GM19351 (cell line): ENCODE results near the gene NPTN.
"Not testable (repeated sequence)": the region's sequence is repeated elsewhere in the genome, so short reads cannot be mapped to it uniquely, and the experiment has no call there.

Source experiments
- ATAC-seq: cut with Tn5 transposase; IDR thresholded peaks from one replicate; pipeline ENCODE4 v1.9.1; 2021; ENCODE audit warnings: mild to moderate bottlenecking, moderate library complexity; ENCODE audit not compliant: unreplicated experiment

The NPTN gene

DNA sequence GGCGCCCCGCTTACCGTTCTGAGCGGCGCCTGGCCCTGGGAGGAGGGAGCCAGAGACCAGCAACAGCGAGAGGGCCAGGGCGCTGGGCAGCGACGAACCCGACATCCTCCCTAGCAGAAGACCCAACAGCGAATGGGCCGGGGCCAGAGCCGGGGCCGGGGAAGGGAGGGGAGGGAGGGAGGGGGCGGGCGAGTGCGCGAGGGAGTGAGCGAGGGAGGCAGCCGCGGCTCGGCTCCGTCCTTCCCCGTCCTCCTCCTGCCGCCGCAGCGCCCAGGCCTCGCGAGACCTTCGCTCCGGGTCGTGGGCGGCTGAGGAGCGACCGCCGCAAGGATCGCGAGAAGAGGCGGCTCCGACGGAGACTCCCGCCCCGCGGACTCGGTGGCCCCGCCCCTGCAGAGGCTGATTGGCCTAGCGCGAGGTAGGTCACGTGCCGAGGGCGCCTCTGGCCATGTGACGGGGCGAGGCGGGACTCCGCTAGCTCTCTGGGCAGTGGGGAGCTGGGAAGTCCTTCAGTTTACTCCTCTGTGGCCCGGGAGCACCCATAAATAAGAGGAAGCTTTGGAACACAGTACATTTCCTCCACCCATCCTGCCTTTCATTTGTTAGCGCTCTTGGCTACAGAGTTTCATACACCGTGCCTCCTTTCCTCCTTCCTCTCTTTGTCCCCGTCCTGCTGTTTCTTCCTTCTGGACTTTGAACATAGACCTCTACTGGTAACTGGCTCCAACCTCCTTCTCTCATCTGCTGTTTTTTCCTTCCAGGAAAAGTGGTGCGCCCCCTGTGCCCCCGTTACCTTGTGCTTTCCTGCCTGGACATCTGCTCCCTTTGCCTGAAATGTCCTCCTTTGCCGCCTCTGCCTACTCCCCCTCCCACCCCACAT lies at the start of gene NPTN:
Gene NPTN, minus strand, starts transcription at position 279 of the 880 bp plus-strand sequence. Its CDS starts 174 bp downstream, at position 105.
- peak; percentile 78 for ATAC-seq

DNA sequence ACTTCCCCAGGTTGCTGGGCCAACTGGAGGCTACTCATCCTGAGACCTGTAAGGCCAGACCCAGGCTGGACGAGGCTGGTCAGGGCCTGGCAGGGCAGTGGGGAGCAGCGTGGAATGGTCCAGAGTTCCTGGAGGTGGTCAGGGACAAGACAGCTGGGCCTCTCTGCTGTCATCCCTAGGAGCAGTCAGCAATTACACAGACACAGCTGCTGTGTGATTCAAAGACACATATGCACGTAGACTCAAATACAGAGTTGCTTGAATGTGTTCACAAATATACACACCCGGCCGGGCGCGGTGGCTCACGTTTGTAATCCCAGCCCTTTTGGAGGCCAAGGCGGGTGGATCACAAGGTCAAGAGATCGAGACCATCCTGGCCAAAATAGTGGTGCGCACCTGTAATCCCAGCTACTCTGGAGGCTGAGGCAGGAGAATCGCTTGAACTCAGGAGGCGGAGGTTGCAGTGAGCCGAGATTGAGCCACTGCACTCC lies 49.5 kb upstream of the NPTN start:
- no peak for ATAC-seq

DNA sequence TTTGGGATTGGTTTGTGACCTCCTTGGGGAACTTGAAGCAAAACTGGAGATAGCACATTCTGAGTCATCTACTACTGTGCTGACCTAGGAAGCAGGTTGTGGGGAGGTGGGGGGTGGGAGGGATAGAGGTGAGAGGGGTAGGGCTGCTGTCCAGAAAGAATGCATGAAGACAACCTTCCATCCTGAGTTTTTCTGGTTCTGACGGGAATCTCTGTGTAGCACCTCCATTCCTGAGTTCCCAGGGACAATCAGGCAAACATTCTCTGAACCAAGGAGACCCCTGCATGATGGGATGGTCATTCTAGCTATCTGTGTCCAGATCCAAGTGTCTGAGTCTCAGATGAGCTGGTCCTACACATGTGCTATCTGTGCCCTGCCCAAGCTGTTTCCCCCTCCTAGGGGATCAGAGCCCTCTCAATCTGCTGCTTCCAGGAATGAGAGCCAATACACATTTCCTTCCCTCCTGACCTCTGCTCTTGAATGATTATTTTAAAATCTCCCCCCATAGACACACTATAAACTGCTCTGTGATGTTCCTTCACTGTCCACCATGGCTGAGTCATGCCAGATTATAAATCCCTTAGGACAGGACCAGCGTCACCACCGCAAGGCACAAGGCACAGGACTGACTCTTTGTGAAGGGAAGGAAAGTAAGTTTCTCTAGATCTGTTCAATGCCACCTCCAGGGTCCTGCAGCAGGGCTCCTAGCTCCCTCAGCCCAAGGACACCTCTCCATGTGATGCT lies 48.8 kb upstream of the NPTN start:
- ATAC-seq = no peak

DNA sequence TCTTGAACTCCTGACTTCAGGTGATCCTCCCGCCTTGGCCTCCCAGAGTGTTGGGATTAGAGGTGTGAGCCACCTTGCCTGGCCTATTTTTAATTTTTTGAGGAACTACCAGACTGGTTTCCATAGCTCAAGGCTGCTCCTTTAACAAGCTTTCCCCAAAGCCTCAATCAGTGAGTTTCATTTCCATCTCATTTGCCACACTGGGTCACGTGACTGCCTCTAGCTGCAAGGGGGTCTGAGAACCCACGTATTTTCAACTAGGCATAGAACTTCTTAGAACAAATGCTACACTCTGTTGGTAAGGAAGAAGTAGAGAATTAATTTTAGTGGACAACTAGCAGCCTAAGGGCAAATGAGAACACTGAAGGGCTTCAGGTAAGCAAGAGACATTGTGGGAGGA lies 47.9 kb upstream of the NPTN start:
- ATAC-seq = no peak

DNA sequence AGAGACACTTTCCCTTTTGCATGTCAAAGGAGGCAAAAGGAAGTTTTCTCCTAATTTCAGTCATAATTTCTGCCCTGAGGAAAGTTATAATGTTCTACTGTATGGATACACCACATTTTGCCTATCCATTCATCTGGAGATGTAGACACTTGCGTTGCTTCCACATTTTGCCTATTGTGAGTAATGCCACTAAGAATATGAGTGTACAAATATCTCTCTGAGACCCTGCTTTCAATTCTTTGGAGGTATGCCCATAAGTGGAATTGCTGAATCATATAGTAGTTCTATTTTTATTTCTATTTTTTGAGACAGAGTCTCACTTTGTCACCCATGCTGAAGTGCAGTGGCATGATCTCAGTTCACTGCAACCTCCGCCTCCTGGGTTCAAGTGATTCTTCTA lies 47.4 kb upstream of the NPTN start:
- no peak for ATAC-seq

DNA sequence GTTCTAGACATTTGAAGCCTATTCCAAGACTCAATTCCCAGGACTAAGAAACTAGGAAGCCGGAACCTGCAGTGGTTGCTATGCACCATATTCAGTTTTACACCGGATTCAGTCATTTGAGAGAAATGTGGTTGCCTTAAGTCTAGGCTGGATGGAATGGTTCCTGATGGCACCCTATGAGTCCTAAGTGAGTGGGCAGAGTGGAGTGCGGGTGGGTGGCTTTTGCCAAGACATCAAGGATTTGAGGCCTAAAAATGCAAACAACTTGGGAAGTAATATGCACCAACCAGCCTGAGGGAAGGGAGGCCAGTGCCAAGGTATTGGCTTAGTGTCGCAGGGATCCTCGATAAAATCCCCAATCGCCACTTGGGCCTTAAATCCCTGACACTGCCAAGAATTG lies 46.8 kb upstream of the NPTN start:
- no peak for ATAC-seq

DNA sequence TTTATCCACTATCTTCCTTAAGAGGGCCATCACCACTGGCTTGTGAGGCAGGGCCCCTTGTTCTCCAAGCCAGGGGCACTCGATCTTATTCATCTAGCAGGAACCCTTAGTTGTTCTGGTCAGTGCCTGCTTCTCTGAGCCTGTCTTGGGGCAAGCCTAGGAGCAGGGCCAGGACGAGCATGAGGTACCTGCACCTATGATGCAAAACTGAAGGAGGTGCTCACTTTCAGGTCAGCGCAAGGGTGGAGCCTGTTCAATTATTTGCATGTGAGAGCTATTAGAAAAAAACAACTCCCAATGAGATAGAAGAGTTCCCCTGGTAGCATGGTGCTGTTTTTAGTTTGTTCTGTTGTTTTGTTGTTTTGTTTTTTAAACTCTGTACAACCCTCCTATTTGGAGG lies 46.0 kb upstream of the NPTN start:
- ATAC-seq = no peak

DNA sequence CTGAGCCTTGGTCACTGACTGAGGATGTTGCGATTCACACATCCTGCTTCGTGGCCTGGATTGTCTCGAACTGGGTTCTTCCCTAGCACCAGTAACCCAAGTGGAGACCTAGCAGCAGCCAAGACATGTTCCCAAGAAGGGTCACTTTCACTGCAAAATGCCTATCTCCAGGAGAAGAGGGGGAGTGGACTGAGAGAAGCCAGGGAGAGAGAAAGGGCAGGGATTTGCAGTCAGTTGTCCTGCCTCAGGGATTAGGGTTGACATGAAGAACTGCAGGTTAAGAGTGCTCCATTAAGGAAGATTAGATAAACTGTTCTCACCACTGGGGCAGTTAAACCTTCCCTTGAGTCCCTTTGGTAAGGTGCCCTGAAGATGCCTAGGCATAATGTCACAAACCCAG lies 45.3 kb upstream of the NPTN start:
- no peak for ATAC-seq

DNA sequence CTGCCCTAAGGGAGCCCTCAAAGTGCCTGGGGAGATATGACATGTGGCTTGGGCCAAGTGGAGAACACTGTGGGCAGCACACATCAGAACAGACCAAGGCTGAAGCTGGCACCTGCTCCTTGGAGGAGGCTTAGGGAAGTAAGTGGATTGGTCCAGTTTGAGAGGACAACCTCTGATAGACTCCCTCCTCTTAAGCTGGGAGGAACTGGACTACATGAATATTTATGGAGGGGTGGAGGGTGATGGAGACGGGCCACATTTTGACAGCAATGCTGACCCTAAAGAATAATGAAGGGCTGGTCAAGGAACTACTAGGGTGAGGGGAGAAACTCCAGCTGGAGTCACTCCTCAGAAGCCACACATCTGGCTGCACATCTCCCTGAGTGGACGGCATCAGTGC lies 44.5 kb upstream of the NPTN start:
- no peak for ATAC-seq

DNA sequence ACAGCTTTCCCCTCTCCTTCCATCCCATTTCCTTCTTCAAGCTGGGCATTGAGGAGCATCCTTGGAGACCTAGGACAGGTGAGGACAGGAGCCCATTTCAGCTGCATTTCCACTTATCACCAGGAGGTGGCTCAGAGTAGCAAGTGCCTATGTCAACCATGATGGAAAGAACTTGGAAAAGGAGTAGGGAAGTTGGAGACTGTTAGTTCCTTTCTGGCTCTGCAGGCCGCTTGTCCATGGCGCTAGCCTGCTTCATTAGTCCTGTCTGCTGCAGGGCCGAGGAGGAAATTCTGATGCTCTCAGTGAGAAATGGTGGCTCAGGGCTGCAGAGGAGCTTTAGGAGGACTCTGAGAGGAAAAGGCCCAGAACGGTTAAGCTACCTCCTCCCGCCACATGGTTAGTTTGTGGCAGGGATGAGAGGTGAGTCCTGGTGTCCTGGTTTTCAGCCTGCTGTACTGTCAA lies 44.0 kb upstream of the NPTN start:
- no peak for ATAC-seq

DNA sequence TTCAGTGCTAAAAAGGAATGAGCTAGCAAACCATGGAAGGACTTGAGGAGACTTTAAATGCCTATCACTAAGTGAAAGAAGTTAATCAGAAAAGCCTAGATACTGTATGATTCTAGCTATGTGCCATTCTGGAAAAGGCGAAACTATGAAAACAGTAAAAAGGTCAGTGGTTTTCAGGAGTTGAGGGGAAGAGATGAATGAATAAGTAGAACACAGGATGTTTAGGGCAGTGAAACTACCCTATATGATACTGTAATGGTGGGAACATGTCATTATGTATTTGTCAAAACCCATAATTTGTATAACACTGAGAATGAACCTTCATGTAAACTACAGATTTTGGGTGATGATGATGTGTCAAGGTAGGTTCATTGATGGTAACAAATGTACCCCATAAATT lies 41.4 kb upstream of the NPTN start:
- ATAC-seq = no peak

DNA sequence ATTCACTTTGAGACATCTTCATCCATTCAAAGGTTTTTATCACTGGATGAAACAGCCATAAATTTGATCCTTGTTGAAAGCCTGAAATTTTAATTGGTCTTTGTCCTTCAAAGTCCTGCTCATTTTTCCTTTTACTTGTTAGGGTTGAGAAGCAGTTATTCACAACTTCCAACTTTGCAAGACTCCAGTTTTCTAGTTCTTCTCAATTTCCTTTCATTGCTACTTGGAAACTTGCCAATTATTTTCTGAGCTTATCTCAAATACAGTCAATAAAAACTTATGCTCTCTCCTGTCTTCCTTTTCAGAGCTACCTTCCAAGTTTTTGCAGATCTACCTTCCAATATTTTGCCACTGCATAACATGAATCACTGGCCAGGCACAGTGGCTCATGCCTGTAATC lies 27.3 kb upstream of the NPTN start:
- no peak for ATAC-seq

DNA sequence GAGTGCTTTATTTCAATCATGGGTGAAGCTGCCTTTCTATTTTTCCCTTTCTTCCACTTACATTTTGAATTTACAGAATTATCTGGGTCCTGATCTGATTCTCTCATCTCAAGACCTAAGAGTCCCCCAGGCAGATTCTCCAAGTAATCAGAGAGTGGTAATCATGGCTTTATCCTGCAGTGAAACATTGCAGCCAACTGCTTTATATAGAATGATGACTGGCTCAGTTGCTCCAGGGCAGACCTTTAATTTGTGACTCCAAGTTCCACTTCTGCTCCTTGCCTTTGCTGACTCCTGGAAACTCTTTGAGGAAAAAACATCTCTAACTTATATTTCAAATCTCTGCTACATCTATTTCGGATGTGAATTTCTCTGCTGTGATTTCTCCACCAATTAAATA lies 25.5 kb upstream of the NPTN start:
- ATAC-seq = no peak

DNA sequence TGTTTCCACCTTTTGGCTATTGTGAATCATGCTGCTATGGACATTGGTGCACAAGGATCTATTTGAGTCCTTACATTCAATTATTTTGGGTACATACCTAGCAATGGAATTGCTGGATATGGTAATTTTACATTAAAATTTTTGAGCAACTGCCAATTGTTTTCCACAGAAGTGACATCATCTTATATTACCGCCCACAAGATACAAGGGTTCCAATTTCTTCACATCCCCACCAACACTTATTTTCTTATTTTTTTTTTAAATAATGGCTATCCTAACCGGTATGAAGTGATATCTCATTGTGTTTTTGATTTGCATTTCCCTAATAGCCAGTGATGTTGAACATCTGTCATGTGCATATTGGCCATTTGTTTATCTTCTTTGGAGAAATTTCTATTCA lies 22.5 kb upstream of the NPTN start:
- ATAC-seq = no peak

DNA sequence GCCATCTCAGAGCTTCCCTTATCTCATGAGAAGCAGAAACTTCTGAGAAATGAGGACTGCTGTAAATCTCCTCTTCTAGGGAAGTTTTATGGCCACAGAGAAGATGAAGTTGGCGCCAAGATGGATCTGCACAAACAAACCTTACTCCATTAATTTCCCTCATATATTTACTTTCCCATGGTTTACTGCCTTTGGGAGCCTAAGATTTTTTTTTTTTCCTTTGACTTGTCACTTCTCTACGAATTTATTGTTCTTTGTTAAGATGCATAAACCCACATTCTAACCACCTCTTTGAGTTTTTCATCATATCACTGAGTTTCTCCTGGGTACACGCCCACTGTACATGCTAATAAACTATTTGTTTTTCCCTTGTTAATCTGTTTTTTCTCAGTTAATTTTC lies 21.5 kb upstream of the NPTN start:
- no peak for ATAC-seq

DNA sequence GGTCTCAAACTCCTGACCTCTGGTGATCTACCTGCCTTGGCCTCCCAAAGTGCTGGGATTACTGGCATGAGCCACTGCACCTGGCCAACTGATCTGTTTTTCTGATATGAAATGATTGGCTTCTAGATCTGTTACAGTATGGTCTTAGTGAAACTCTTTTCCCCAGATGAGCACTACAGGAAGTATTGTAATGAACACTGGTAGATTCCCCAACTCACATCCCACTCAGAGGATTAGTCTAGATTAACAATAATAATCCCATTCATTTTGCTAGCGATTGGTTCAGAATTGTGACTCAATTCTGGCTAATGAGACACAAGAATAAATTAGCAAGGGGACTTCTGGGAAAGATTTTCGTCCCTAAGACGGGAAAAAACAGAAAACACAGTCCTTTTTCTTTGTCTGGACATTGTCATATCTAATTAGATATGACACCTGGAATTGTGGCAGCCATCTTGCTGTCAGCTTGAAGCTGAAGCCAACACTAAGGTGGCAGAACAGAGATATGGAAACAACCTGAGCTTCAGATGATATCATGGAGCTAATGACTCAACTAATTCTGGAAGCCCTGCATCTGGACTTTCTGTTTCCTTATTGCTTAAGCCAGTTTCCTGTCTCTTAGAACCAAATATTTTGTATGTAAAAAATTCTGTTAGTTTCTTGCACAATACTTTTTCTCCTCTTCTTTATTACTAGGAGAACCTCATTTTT lies 17.4 kb upstream of the NPTN start:
- no peak for ATAC-seq

DNA sequence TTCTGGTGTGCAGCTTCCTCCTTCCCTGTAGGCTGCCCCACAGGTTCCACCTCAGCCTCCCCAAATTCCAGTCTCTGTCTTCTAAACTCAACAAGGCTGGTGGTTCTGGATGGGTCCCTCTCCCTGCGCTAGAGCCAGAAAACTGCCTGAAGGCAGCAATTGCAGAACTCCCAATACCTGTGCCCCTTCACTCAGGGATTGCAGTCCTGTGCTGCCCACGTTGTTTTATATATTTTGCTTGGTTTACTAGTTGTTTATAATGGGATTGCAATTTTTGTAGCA lies 14.8 kb upstream of the NPTN start:
- ATAC-seq = no peak

DNA sequence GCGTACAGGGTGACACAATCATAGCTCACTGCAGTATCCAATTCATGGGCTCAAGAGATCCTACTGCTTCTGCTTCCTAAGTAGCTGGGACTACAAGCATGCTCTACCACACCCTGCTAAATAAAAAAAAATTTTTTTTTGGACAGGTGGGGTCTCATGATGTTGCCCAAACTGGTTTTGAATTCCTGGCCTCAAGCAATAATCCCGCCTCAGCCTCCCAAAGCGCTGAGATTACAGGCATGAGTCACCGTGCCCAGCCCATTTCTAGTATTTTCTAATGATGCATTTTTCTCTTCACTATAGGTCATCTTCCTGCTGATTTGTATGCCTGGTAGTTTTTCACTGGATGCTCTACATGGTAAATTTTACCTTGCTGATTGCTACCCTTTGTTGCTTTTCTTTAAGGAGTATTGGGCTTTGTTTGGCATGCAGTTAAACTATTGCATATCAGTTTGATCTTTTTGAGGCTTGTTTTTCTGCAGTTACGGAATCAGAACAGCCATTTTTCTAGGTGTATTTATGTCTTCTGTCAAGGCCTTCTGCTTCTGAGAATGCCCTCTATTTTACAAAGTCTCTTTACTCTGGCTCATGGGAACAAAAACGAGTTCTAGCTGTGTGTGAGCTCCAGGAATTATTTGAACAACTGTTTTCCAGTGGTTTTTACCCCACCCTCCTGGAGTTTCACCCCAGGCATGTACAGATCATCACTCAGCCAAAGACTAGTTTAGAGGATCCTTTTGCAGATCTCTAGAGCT lies 14.2 kb upstream of the NPTN start:
- no peak for ATAC-seq

DNA sequence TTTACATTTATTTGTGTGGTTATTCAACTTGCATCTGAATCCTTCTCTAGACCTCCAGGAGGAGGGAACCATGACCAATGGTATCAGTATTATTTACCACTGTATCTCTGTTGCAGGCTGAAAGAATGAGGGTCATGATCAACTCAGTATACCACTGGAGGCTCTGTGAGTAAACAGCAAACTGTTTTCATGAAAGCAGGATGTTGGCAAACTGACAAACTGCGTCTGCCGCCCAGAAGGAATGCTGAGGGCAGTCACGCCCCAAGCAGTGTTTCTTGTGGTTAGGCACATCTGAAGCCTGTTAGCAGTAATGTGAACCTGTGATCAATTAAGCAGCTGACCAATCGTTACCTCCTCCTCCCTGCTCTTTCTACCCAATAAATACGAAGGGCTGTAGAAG lies 6.3 kb upstream of the NPTN start:
- not testable (repeated sequence) for ATAC-seq

DNA sequence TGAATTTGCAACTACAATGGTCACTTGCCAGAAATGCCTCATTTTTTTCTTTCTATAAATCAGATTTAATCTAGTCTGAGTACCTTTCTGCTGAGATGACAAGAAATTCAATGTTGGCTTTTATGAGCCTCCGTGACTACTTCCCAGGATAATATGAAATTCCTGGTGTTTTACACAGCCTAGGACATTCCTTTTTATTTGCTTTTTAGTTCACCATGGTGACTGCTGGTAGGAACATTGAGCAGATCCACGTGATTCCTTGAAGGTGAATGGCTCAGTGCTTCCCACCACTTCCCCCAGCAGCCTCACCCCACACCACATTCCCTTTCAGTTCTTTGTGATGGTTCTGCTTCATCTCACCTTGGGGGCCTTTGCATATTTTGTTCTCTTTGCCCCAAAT lies 4.3 kb upstream of the NPTN start:
- ATAC-seq = no peak

DNA sequence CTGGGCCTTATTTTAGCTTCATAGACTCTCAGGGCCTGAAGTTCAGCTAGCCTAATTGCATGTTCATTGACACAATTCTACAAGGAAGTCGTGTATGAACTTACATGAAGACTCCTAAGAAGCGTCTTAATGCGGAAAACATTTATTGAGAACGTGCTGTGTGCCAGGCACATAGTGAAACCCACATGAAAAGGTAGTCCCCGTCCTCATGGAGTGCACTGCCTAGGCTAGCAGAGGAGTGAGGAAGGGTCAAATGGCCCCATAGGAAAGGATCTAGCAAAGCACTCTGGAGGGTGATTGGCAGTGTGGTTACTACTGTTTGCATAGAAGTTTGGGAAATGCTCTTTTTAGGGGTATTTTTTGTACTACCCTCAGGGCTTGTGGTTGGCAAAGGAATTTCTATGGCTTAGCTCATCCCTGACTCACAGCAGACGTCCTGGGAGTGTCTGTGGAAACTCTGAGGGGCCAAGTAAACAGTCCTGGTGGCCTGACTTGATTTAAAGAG lies 854 bp upstream of the NPTN start:
- ATAC-seq = no peak
